Measurements from ENCODE around the gene SRGAP3.

SRGAP3 gene

GRCh38 chr3:9173445-9173844 is 76.0 kb downstream of the SRGAP3 start:
- Histone ChIP-seq H3K79me2 (ENCODE audit: insufficient read depth, low read length) (peaks cover 73% of the 10 kb centered on the region), H3K9me3 (ENCODE audit: insufficient read depth, low read depth, low read length) (no peaks in the 10 kb centered on the region), H3K9me2 (replicated peaks; ENCODE audit: low read depth, low read length) (no peaks in the 10 kb centered on the region), H3K4me1 (ENCODE audit: insufficient read depth, low read length, poor library complexity, severe bottlenecking) (peaks cover 74% of the 10 kb centered on the region), H4K20me1 (ENCODE audit: insufficient read depth, low read length, poor library complexity, severe bottlenecking) (no peaks in the 10 kb centered on the region), H2AFZ (ENCODE audit: low read length) (no peak overlapping the region), H3F3A (ENCODE audit: low read depth) (no peaks in the 10 kb centered on the region), H3K9ac (ENCODE audit: low read depth, low read length, poor library complexity, severe bottlenecking) (peak overlapping the region; percentile 46), H3K4me3 (ENCODE audit: low read length, poor library complexity, severe bottlenecking) (no peak overlapping the region), H3K4me2 (ENCODE audit: low read depth, low read length, poor library complexity, severe bottlenecking) (peak overlapping the region; percentile 12), H3K27me3 (ENCODE audit: insufficient read depth, low read length, poor library complexity, severe bottlenecking) (no peaks in the 10 kb centered on the region), H3K36me3 (ENCODE audit: insufficient read depth, low read length) (no peaks in the 10 kb centered on the region)
- no peak for TF ChIP-seq CTCF (conservative IDR thresholded peaks at IDR 0.05; ENCODE audit: low read length)
- no peak for TF ChIP-seq EZH2phosphoT487 (IDR thresholded peaks at IDR 0.05; ENCODE audit: borderline replicate concordance)

DNA sequence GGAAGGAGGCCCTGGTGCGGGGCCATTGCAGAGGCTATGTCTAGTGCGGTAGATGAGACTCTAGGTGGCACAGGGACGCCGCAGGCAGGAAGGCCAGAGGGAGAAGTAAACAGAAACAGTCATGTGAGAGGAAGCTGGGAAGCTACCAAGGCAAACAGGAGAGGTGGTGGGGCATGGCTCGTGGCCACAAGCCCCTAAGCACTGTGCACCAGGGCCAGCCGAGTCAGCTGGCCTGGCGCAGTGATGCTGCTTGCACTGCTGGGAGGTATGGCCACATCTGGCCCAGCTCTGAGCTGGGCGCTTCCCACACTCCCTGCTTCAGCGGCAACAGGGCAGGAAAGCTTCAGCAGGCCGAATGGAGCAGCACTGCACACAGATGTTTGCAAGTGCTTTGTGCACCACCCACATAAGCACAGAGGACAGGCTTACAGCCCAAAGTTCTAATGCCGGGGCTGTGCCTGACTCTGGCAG is 76.6 kb downstream of the SRGAP3 start:
- Histone ChIP-seq H2AFZ (ENCODE audit: low read length) (no peak overlapping the region), H3K4me1 (ENCODE audit: insufficient read depth, low read length, poor library complexity, severe bottlenecking) (peaks cover 74% of the 10 kb centered on the region)

DNA sequence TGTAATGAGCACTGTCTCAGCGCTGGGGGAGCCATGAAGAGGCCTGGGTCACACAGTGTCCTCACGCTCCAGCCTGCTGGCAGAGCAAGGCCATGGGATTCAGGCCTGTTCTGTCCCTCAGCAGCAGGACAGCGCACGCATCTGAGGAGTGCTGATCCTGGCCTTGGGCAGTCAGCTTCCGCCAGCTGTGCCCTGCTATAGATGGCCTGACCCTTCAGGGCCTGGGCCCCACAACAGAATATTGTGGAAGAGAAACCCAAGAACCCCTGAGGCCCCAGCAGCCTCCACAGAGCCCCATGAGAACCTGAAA is 78.6 kb downstream of the SRGAP3 start:
- TF ChIP-seq CTCF (conservative IDR thresholded peaks at IDR 0.05; ENCODE audit: low read length) (no peak), EZH2phosphoT487 (IDR thresholded peaks at IDR 0.05; ENCODE audit: borderline replicate concordance) (no peak)
- no peaks in the 10 kb centered on the region for H3F3A ChIP-seq (ENCODE audit: low read depth)

More for the DNA sequence above, 76.6 kb downstream of the SRGAP3 start:
- no peaks in the 10 kb centered on the region for H4K20me1 ChIP-seq (ENCODE audit: insufficient read depth, low read length, poor library complexity, severe bottlenecking)
- peak overlapping the region; percentile 12 for H3K4me2 ChIP-seq (ENCODE audit: low read depth, low read length, poor library complexity, severe bottlenecking)
- H3F3A ChIP-seq (ENCODE audit: low read depth), result no peaks in the 10 kb centered on the region
- peak overlapping the region; percentile 46 for H3K9ac ChIP-seq (ENCODE audit: low read depth, low read length, poor library complexity, severe bottlenecking)
- peak overlapping the region; percentile 1 for H3K4me3 ChIP-seq (ENCODE audit: low read length, poor library complexity, severe bottlenecking)
- no peaks in the 10 kb centered on the region for H3K9me2 ChIP-seq (replicated peaks; ENCODE audit: low read depth, low read length)
- no peaks in the 10 kb centered on the region for H3K9me3 ChIP-seq (ENCODE audit: insufficient read depth, low read depth, low read length)
- TF ChIP-seq CTCF (conservative IDR thresholded peaks at IDR 0.05; ENCODE audit: low read length), result no peak
- no peak for TF ChIP-seq EZH2phosphoT487 (IDR thresholded peaks at IDR 0.05; ENCODE audit: borderline replicate concordance)
- peaks cover 73% of the 10 kb centered on the region for H3K79me2 ChIP-seq (ENCODE audit: insufficient read depth, low read length)
- H3K36me3 ChIP-seq (ENCODE audit: insufficient read depth, low read length), result no peaks in the 10 kb centered on the region
- H3K27me3 ChIP-seq (ENCODE audit: insufficient read depth, low read length, poor library complexity, severe bottlenecking), result no peaks in the 10 kb centered on the region

More for the DNA sequence above, 78.6 kb downstream of the SRGAP3 start:
- no peaks in the 10 kb centered on the region for H3K9me3 ChIP-seq (ENCODE audit: insufficient read depth, low read depth, low read length)
- H3K4me2 ChIP-seq (ENCODE audit: low read depth, low read length, poor library complexity, severe bottlenecking), result peak overlapping the region; percentile 53
- H4K20me1 ChIP-seq (ENCODE audit: insufficient read depth, low read length, poor library complexity, severe bottlenecking), result no peaks in the 10 kb centered on the region
- H3K36me3 ChIP-seq (ENCODE audit: insufficient read depth, low read length), result no peaks in the 10 kb centered on the region
- H3K27me3 ChIP-seq (ENCODE audit: insufficient read depth, low read length, poor library complexity, severe bottlenecking), result no peaks in the 10 kb centered on the region
- peak overlapping the region; percentile 43 for H3K9ac ChIP-seq (ENCODE audit: low read depth, low read length, poor library complexity, severe bottlenecking)
- peaks cover 65% of the 10 kb centered on the region for H3K4me1 ChIP-seq (ENCODE audit: insufficient read depth, low read length, poor library complexity, severe bottlenecking)
- no peak overlapping the region for H3K4me3 ChIP-seq (ENCODE audit: low read length, poor library complexity, severe bottlenecking)
- no peaks in the 10 kb centered on the region for H3K9me2 ChIP-seq (replicated peaks; ENCODE audit: low read depth, low read length)
- peaks cover 64% of the 10 kb centered on the region for H3K79me2 ChIP-seq (ENCODE audit: insufficient read depth, low read length)
- H2AFZ ChIP-seq (ENCODE audit: low read length), result no peak overlapping the region

All from Loucy (cell line).